Breast epithelium (tissue), 3 donors: ENCODE measurements around the gene PLCG2.

Experiments
- CTCF ChIP-seq, 3 donors: fragments of 450-650 bp; IDR thresholded peaks; one replicate each; pipeline ENCODE4 v1.5.1; 2016 to 2017; ENCODE audit warnings: antibody characterized with exemption in 3 of 3, mild to moderate bottlenecking in 3 of 3, moderate library complexity in 3 of 3
- POLR2A ChIP-seq: fragments of 450-650 bp; IDR thresholded peaks from one replicate; pipeline ENCODE4 v1.6.1; 2016; ENCODE audit warnings: antibody characterized with exemption, mild to moderate bottlenecking, moderate library complexity

- TF ChIP-seq CTCF (IDR thresholded peaks at IDR 0.05) (no peak), POLR2A (no peak)
Measured at GRCh38 chr16:81864646-81865382, 85.7 kb downstream of the PLCG2 start.
